Stimulated activated CD4-positive, alpha-beta T cell treated with anti-CD3 and anti-CD28 coated beads, Interleukin-4, amount 100 ng/mL, for 1 hour (primary cell): ENCODE measurements around the gene PROM2.

Experiments used
- DNase-seq: peaks from one replicate; pipeline ENCODE4 v3.0.0-alpha.2; 2020

Gene PROM2

GRCh38 chr2:95325590-95326432, 51.6 kb downstream of the PROM2 start:
- DNase-seq: no peak

DNA sequence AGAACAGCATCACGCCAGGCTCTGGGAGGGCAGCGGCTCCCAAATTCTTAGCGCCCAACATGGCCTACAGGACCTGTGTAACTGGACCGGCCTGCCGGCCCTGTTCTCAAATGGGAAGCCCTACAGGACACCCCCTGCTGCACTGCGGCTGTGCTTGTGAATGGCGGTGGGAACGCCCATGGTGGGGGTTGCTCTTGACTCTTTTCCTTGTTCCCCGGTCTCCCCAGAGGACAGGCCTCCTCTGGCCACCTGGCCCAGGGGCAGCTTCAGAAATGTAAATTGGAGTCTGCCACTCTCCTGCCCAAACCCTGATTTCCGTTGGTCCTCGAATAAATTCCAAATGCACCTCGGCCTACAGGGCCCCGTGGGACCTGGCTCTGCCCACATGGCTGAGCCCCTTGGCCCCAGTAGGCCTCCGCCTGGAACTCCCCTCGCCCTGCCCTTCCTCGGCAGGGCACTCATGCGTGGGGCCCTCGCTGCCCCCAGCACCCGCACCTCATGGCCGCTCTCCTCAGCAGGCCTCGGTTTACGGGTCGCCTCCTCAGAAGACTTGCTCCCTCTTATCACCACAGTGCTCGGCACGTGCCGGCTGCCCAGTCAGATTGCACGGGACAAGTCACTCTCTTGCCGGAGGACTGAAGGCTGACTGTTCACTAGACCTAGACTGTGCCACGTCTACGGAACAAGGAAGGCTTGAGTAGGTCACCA, 52.3 kb downstream of the PROM2 start:
- DNase-seq: no peak

GRCh38 chr2:95327861-95328260, 53.6 kb downstream of the PROM2 start:
- DNase-seq: no peak

GRCh38 chr2:95328358-95329125, 54.3 kb downstream of the PROM2 start:
- DNase-seq: no peak

- no peak for DNase-seq
Observed at GRCh38 chr2:95329401-95329800, 55.2 kb downstream of the PROM2 start.

DNA sequence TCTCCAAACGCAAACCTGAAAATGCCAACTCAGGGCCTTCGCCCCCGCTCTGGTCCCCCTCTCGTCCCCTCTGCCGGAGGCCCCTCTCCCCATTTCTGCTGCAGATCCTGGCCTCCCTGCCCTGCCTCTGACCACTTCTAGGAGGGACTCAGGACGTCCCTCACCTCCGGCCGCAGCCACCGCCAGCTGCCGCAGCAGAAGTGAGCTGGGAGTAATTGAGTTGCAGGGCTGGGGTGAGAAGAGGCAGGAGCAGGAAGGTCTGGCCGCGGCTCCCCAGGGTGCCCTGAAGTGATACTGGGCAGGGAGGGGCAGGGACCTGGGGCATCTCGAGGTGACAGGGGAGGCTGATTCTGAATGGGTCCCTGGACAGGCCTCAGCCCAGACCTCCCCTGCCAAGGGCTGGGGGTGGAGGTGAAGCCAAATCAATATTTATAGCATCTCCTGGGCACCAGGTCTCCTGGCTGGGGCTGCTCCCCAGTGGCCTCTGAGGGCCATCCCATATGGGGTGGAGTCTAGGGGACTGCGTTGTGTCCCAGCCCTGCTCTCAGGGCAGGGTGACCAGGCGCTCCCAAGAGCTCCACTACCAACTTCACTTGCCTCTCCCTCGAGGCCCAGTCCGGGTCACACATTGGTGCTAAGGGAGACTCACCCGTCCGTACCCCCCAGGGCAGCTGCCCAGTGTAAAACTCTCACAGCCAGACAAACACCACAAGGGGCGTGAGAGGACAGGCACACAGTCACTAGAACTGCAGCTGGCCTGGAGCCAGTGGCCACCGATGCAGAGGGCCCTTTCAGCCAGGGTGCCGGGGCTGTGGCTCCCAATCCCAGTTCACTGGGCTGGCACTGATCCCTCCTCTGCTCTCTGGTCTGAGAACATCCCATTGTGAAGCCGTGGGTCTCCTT, 55.9 kb downstream of the PROM2 start:
- DNase-seq: no peak

- DNase-seq: no peak
Observed at GRCh38 chr2:95330794-95331338, 56.6 kb downstream of the PROM2 start.

DNA sequence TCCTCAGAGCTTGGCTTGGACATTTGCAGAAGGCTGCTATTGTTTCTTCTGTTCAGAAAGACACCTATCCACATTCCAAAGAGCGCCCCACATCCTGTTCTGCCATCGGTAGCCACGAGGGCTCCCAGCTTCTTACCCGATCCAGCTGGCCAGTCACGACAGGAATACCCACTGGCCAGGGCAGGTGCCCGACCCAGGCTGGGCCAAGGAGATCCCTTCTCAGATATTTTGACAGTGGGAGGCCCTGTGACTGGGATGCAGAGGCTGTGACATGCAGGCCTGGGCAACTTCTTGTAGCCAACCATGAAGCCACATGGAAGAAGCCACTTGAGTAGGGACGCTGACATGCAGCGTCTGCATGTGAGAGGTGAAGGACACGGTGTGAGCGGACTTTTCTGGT, 57.4 kb downstream of the PROM2 start:
- DNase-seq: no peak

DNA sequence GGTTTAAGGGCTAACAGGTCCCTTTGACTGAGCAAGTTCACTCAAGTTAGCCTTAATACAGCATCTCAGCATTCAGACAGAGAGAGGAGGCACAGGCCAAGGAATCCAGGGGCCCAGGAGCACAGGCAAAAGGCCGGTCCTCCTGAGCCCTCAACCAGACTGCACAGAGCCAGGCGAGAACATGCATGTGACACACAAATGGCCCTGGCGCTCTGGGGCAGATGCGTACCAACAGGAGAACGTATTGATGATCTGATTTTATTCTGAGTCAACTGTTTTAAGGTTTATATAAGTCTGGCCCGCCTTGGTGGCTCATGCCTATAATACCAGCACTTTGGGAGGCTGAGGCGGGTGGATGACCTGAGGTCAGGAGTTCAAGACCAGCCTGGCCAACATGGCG, 57.8 kb downstream of the PROM2 start:
- DNase-seq: no peak

GRCh38 chr2:95333056-95333455, 58.8 kb downstream of the PROM2 start:
- DNase-seq: no peak

DNA sequence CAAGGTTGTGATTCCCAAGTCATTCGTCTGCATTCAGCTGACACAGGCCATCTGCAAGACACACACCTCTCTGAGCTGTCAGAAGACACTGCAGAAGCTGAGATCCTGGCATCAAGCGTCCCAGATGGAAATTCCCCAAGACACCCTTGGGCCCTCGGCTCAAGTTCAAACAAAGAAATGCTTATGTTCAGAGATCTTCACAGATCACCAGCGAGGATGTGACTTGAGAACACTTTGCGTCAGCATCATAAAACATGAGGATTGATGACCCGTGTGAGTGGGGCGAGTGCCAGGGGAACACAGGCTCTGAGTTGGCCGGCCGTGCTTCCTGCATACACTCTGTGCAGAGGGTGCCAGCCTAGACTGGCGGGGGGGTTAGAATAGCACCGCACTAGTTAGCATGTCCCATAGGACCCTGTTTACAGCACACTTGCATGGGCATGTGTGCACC, 59.7 kb downstream of the PROM2 start:
- DNase-seq: no peak

- no peak for DNase-seq
Observed at GRCh38 chr2:95334916-95335641, 60.8 kb downstream of the PROM2 start.

DNA sequence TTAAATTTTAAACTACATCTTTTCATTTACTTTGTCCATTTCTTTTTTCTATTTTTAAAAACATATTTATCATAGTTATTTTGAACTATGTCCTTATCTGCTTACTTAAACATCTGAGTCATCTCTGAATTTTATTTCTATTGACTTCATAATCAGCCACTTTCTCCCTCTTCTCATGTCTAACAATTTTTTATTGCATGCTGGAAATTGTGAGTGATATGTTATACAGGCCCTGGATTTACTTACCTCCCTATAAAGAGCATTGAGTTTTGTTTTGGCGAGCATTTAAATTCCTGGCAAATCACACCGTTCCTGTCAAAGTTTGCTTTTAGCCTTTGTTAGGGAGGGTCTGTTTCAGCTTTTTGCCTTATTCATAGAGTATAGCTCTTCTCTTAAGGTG, 62.2 kb downstream of the PROM2 start:
- no peak for DNase-seq

DNA sequence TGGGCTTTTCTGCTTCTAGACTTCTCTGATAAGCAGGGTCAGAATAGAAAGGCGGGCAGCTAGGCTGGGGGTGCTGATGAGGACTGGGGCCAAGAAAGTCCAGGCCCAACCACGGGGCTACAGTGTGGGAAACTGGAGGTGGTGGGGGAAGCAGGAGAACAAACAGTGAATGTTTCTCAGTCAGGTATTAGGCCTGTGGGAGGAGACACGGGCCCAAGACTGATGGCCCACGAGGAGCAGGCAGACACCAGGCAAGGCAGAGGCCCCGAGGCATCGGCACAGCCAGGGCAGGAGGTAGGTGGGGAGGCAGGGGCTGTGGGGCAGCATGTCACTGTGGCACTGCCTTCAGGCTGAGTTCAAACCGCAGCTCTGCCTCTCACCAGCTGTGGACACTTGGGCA, 63.6 kb downstream of the PROM2 start:
- DNase-seq: no peak
